GM23338 (cell line): Measurements from ENCODE around the gene APMAP. TPM values are rescaled to one million over a fixed set of nuclear protein-coding genes. Genes with fewer than 3 reads are reported as not detected.

ENCODE experiments used
- ATAC-seq: fragments of 200-7000 bp; cut with Tn5 transposase; 3 replicates; pipeline ENCODE4 v1.9.1; 2020
- DNase-seq: peaks from one replicate; pipeline ENCODE4 v3.0.0-alpha.2; 2015; ENCODE audit warnings: low spot score
- H2AFZ ChIP-seq: fragments of 200-600 bp; sonication (generic); 2 replicates; pipeline ENCODE4 v1.8.0; 2016; ENCODE audit warnings: antibody characterized with exemption, mild to moderate bottlenecking, moderate library complexity
- H3F3A ChIP-seq: fragments of 200-600 bp; sonication (generic); replicated peaks from 2 replicates; pipeline ENCODE4 v1.8.0; 2017; ENCODE audit warnings: antibody characterized with exemption, mixed run types, low read depth
- H3K27ac ChIP-seq: fragments of 200-600 bp; sonication (generic); 2 replicates; pipeline ENCODE4 v1.6.1; 2016; ENCODE audit warnings: low read depth
- H3K27me3 ChIP-seq: fragments of 200-600 bp; sonication (generic); 2 replicates; pipeline ENCODE4 v1.8.0; 2016; ENCODE audit warnings: mild to moderate bottlenecking, mixed run types, moderate library complexity; ENCODE audit not compliant: insufficient read depth
- H3K36me3 ChIP-seq: fragments of 200-600 bp; sonication (generic); 2 replicates; pipeline ENCODE4 v1.8.0; 2016; ENCODE audit warnings: mild to moderate bottlenecking; ENCODE audit not compliant: insufficient read depth
- H3K4me1 ChIP-seq: fragments of 200-600 bp; sonication (generic); 2 replicates; pipeline ENCODE4 v1.8.0; 2016; ENCODE audit warnings: mild to moderate bottlenecking, moderate library complexity; ENCODE audit not compliant: insufficient read depth
- H3K4me2 ChIP-seq: fragments of 200-600 bp; sonication (generic); 2 replicates; pipeline ENCODE4 v1.7.1; 2017; ENCODE audit warnings: mixed run types
- H3K4me3 ChIP-seq: fragments of 200-600 bp; sonication (generic); 2 replicates; pipeline ENCODE4 v1.6.1; 2016; ENCODE audit warnings: mixed run types
- H3K79me2 ChIP-seq: fragments of 200-600 bp; sonication (generic); replicated peaks from 2 replicates; pipeline ENCODE4 v1.8.0; 2017; ENCODE audit warnings: mild to moderate bottlenecking; ENCODE audit not compliant: insufficient read depth
- H3K9me2 ChIP-seq: fragments of 200-600 bp; sonication (generic); 2 replicates; pipeline ENCODE4 v1.8.0; 2017; ENCODE audit not compliant: insufficient read depth
- H4K20me1 ChIP-seq: fragments of 200-600 bp; sonication (generic); replicated peaks from 2 replicates; pipeline ENCODE4 v1.8.0; 2017; ENCODE audit warnings: mild to moderate bottlenecking; ENCODE audit not compliant: insufficient read depth
- H3K27ac Mint-ChIP-seq: 2 replicates; pipeline ENCODE4 v1.8.0; 2020; ENCODE audit warnings: inconsistent platforms, mild to moderate bottlenecking, moderate library complexity, mixed read lengths
- H3K27me3 Mint-ChIP-seq: 3 replicates; pipeline ENCODE4 v1.8.0; 2022; ENCODE audit warnings: low read depth, mild to moderate bottlenecking, moderate library complexity, mixed read lengths, inconsistent platforms; ENCODE audit not compliant: insufficient read depth, poor library complexity
- H3K36me3 Mint-ChIP-seq: 3 replicates; pipeline ENCODE4 v1.8.0; 2021; ENCODE audit warnings: low read depth, mild to moderate bottlenecking, inconsistent platforms, moderate library complexity, mixed read lengths
- H3K4me1 Mint-ChIP-seq: 3 replicates; pipeline ENCODE4 v1.8.0; 2020; ENCODE audit warnings: mild to moderate bottlenecking, inconsistent platforms, mixed read lengths
- H3K4me3 Mint-ChIP-seq: 3 replicates; pipeline ENCODE4 v1.8.0; 2021; ENCODE audit warnings: moderate library complexity, mild to moderate bottlenecking, inconsistent platforms, mixed read lengths
- H3K9me3 Mint-ChIP-seq: 3 replicates; pipeline ENCODE4 v1.8.0; 2020; ENCODE audit warnings: moderate library complexity, mild to moderate bottlenecking, inconsistent platforms, mixed read lengths
- CREB1 ChIP-seq: fragments of 250-450 bp; sonication (Bioruptor Pico); IDR thresholded peaks from 2 replicates; pipeline ENCODE4 v1.5.0; 2020; ENCODE audit warnings: low read depth, mild to moderate bottlenecking, moderate library complexity
- EZH2phosphoT487 ChIP-seq: fragments of 200-600 bp; sonication (generic); IDR thresholded peaks from one replicate; pipeline ENCODE4 v1.8.1; 2018; ENCODE audit warnings: antibody characterized with exemption; ENCODE audit not compliant: unreplicated experiment
- JUNB ChIP-seq: IDR thresholded peaks from one replicate; pipeline ENCODE4 v1.6.1; 2016; ENCODE audit warnings: antibody characterized with exemption; ENCODE audit not compliant: unreplicated experiment
- POLR2AphosphoS5 ChIP-seq: IDR thresholded peaks from 2 replicates; pipeline ENCODE4 v1.6.1; 2016; ENCODE audit warnings: antibody characterized with exemption, low read depth
- STAT1 ChIP-seq: IDR thresholded peaks from one replicate; pipeline ENCODE4 v1.6.1; 2016; ENCODE audit warnings: antibody characterized with exemption; ENCODE audit not compliant: unreplicated experiment
- ZNF114 ChIP-seq: fragments of 250-450 bp; sonication (Bioruptor Pico); IDR thresholded peaks from 2 replicates; pipeline ENCODE4 v1.5.0; 2020; ENCODE audit warnings: mild to moderate bottlenecking, moderate library complexity
- ZNF331 ChIP-seq: fragments of 250-450 bp; sonication (Bioruptor Pico); IDR thresholded peaks from 2 replicates; pipeline ENCODE4 v1.5.0; 2020; ENCODE audit warnings: low read depth, mild to moderate bottlenecking, moderate library complexity
- polyA plus RNA-seq: library from polyadenylated mRNA; unstranded; fragments of >200 nt; fragmentation: Nextera tagmentation; extraction: Ambion mirVana; gene quantifications from 2 replicates; pipeline ENCODE4 v1.2.1, GENCODE V29; 2016
- total RNA-seq: library from RNA; depleted of rRNA; stranded (reverse); fragments of >200 nt; shearing (Covaris generic); gene quantifications from 2 replicates; pipeline ENCODE4 v1.2.3, GENCODE V29; 2014
- TF ChIP-seq, protein P1 (sequence below), 2 experiments: fragments of 200-600 bp in 1 of 2; sonication (generic) in 1 of 2; conservative IDR thresholded peaks; 2 replicates each; pipeline versions ENCODE4 v1.5.1 to v1.6.1; 2016 to 2017; ENCODE audit warnings: antibody characterized with exemption in 2 of 2, low read depth in 2 of 2, mild to moderate bottlenecking in 2 of 2, moderate library complexity in 1 of 2
- TF ChIP-seq, protein P2 (sequence below): IDR thresholded peaks from 2 replicates; pipeline ENCODE4 v1.6.1; 2016; ENCODE audit warnings: antibody characterized with exemption
- TF ChIP-seq, protein P3 (sequence below): fragments of 250-450 bp; sonication (Bioruptor Pico); IDR thresholded peaks from 2 replicates; pipeline ENCODE4 v1.5.0; 2020; ENCODE audit warnings: mild to moderate bottlenecking, moderate library complexity

APMAP gene
- total and polyA plus RNA-seq, 2 experiments from 2014 or later = 31.7 to 72.3 TPM

DNA sequence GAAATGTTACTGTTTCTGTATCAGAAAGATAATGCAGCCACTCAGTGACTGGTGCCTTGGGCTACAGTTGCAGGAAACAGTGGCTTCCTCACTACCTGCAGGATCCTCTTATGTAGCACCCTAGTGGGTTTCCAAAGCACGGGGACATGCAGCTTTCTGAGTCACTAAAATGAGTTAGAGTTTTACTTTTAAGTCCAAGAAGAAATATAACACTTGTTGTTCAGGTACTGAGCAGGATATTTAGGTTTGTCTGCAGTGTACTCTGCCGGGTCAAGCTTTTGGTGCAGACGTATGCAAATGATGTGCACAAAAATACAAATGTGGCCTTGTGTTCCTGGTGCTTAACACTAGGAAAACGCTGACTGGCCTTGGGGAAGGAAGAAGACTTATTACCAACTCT, 43.4 kb upstream of the APMAP start:
- H3K4me3 Mint-ChIP-seq = no peak overlapping the region
- no peak for ATAC-seq
- no peak for TF ChIP-seq JUNB
- TF ChIP-seq, protein P1, sequence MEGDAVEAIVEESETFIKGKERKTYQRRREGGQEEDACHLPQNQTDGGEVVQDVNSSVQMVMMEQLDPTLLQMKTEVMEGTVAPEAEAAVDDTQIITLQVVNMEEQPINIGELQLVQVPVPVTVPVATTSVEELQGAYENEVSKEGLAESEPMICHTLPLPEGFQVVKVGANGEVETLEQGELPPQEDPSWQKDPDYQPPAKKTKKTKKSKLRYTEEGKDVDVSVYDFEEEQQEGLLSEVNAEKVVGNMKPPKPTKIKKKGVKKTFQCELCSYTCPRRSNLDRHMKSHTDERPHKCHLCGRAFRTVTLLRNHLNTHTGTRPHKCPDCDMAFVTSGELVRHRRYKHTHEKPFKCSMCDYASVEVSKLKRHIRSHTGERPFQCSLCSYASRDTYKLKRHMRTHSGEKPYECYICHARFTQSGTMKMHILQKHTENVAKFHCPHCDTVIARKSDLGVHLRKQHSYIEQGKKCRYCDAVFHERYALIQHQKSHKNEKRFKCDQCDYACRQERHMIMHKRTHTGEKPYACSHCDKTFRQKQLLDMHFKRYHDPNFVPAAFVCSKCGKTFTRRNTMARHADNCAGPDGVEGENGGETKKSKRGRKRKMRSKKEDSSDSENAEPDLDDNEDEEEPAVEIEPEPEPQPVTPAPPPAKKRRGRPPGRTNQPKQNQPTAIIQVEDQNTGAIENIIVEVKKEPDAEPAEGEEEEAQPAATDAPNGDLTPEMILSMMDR (conservative IDR thresholded peaks at IDR 0.05; ENCODE audit: low read depth in 2 of 2) = no peak
- TF ChIP-seq ZNF114 = no peak
- TF ChIP-seq STAT1 = no peak
- TF ChIP-seq CREB1 (CRISPR knock-in tag) = no peak
- no peaks in the 10 kb centered on the region; the same call in 1 of the 2 replicates for H3K4me1 ChIP-seq
- H3K27me3 Mint-ChIP-seq = peaks cover 12% of the 10 kb centered on the region
- H3F3A ChIP-seq = no peaks in the 10 kb centered on the region
- H3K4me2 ChIP-seq = no peak overlapping the region
- H3K4me1 Mint-ChIP-seq = peaks cover 20% of the 10 kb centered on the region
- no peak overlapping the region for H2AFZ ChIP-seq
- no peaks in the 10 kb centered on the region for H3K36me3 ChIP-seq
- H3K27me3 ChIP-seq = no peaks in the 10 kb centered on the region
- H3K9me2 ChIP-seq = no peaks in the 10 kb centered on the region; the same call in 1 of the 2 replicates
- no peak overlapping the region for H3K27ac ChIP-seq
- no peak overlapping the region for H3K4me3 ChIP-seq
- no peaks in the 10 kb centered on the region for H3K36me3 Mint-ChIP-seq
- no peaks in the 10 kb centered on the region; the same call in 2 of the 3 replicates for H3K9me3 Mint-ChIP-seq
- H3K79me2 ChIP-seq = no peaks in the 10 kb centered on the region
- H4K20me1 ChIP-seq = no peaks in the 10 kb centered on the region
- H3K27ac Mint-ChIP-seq = no peak overlapping the region
- no peak for DNase-seq

DNA sequence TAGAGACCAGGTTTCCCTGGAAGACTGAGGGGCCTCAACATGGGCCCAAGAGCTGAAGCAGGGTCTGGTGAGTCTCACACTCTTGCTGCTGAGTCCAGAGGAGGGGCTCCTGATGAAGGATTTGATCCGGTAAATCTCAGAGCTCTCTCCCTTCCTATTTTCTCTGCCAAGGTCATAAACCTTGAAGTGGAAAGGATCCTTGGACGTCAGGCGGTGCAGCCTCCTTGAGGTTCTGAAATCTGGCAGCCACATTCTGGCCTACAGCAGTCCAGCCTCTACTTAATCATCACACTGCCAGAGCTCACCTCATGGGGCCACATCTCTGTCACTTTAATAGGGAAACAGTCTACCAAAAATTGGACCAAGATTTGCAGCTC, 41.4 kb upstream of the APMAP start:
- no peak overlapping the region for H3K27ac ChIP-seq
- H3K27me3 ChIP-seq = no peaks in the 10 kb centered on the region
- H2AFZ ChIP-seq = no peak overlapping the region
- H3K4me3 ChIP-seq = no peak overlapping the region
- H3F3A ChIP-seq = no peaks in the 10 kb centered on the region
- Mint-ChIP-seq H3K36me3 (no peaks in the 10 kb centered on the region), H3K4me3 (no peak overlapping the region), H3K27me3 (peaks cover 12% of the 10 kb centered on the region), H3K9me3 (no peaks in the 10 kb centered on the region; the same call in 2 of the 3 replicates), H3K4me1 (peaks cover 20% of the 10 kb centered on the region), H3K27ac (no peak overlapping the region)
- no peak overlapping the region for H3K4me2 ChIP-seq
- no peak for DNase-seq
- no peak for ATAC-seq
- H3K79me2 ChIP-seq = no peaks in the 10 kb centered on the region
- peaks cover 4% of the 10 kb centered on the region; the same call in 1 of the 2 replicates for H3K9me2 ChIP-seq
- H4K20me1 ChIP-seq = no peaks in the 10 kb centered on the region
- TF ChIP-seq, protein P1 (conservative IDR thresholded peaks at IDR 0.05; ENCODE audit: low read depth in 2 of 2) = no peak
- TF ChIP-seq, protein P2, sequence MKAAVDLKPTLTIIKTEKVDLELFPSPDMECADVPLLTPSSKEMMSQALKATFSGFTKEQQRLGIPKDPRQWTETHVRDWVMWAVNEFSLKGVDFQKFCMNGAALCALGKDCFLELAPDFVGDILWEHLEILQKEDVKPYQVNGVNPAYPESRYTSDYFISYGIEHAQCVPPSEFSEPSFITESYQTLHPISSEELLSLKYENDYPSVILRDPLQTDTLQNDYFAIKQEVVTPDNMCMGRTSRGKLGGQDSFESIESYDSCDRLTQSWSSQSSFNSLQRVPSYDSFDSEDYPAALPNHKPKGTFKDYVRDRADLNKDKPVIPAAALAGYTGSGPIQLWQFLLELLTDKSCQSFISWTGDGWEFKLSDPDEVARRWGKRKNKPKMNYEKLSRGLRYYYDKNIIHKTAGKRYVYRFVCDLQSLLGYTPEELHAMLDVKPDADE = no peak
- TF ChIP-seq EZH2phosphoT487 = no peak
- no peak for TF ChIP-seq ZNF331 (CRISPR knock-in tag)
- TF ChIP-seq JUNB = no peak
- no peak for TF ChIP-seq CREB1 (CRISPR knock-in tag)
- TF ChIP-seq, protein P3, sequence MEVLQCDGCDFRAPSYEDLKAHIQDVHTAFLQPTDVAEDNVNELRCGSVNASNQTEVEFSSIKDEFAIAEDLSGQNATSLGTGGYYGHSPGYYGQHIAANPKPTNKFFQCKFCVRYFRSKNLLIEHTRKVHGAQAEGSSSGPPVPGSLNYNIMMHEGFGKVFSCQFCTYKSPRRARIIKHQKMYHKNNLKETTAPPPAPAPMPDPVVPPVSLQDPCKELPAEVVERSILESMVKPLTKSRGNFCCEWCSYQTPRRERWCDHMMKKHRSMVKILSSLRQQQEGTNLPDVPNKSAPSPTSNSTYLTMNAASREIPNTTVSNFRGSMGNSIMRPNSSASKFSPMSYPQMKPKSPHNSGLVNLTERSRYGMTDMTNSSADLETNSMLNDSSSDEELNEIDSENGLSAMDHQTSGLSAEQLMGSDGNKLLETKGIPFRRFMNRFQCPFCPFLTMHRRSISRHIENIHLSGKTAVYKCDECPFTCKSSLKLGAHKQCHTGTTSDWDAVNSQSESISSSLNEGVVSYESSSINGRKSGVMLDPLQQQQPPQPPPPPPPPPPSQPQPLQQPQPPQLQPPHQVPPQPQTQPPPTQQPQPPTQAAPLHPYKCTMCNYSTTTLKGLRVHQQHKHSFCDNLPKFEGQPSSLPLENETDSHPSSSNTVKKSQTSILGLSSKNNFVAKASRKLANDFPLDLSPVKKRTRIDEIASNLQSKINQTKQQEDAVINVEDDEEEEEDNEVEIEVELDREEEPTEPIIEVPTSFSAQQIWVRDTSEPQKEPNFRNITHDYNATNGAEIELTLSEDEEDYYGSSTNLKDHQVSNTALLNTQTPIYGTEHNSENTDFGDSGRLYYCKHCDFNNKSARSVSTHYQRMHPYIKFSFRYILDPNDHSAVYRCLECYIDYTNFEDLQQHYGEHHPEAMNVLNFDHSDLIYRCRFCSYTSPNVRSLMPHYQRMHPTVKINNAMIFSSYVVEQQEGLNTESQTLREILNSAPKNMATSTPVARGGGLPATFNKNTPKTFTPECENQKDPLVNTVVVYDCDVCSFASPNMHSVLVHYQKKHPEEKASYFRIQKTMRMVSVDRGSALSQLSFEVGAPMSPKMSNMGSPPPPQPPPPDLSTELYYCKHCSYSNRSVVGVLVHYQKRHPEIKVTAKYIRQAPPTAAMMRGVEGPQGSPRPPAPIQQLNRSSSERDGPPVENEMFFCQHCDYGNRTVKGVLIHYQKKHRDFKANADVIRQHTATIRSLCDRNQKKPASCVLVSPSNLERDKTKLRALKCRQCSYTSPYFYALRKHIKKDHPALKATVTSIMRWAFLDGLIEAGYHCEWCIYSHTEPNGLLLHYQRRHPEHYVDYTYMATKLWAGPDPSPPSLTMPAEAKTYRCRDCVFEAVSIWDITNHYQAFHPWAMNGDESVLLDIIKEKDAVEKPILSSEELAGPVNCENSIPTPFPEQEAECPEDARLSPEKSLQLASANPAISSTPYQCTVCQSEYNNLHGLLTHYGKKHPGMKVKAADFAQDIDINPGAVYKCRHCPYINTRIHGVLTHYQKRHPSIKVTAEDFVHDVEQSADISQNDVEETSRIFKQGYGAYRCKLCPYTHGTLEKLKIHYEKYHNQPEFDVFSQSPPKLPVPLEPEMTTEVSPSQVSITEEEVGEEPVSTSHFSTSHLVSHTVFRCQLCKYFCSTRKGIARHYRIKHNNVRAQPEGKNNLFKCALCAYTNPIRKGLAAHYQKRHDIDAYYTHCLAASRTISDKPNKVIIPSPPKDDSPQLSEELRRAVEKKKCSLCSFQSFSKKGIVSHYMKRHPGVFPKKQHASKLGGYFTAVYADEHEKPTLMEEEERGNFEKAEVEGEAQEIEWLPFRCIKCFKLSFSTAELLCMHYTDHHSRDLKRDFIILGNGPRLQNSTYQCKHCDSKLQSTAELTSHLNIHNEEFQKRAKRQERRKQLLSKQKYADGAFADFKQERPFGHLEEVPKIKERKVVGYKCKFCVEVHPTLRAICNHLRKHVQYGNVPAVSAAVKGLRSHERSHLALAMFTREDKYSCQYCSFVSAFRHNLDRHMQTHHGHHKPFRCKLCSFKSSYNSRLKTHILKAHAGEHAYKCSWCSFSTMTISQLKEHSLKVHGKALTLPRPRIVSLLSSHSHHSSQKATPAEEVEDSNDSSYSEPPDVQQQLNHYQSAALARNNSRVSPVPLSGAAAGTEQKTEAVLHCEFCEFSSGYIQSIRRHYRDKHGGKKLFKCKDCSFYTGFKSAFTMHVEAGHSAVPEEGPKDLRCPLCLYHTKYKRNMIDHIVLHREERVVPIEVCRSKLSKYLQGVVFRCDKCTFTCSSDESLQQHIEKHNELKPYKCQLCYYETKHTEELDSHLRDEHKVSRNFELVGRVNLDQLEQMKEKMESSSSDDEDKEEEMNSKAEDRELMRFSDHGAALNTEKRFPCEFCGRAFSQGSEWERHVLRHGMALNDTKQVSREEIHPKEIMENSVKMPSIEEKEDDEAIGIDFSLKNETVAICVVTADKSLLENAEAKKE (CRISPR knock-in tag) = no peak
- no peak for TF ChIP-seq POLR2AphosphoS5
- TF ChIP-seq STAT1 = no peak
- no peaks in the 10 kb centered on the region; the same call in 1 of the 2 replicates for H3K4me1 ChIP-seq
- no peaks in the 10 kb centered on the region for H3K36me3 ChIP-seq
